ENCODE measurements around the gene STIL. TPM values are rescaled to one million over a fixed set of nuclear protein-coding genes. Genes with fewer than 3 reads are reported as not detected.
"Not testable (repeated sequence)": the region's sequence is repeated elsewhere in the genome, so short reads cannot be mapped to it uniquely, and the experiment has no call there.

The STIL gene
- total RNA-seq, 1 donor from 2014 or later: 7.2 TPM

- not testable (repeated sequence) for DNase-seq (ENCODE audit: low read depth in 2 of 2)
These were observed 6.0 kb upstream of the STIL start for GRCh38 chr1:47319968-47320367.

GRCh38 chr1:47317841-47318240, 3.9 kb upstream of the STIL start:
- DNase-seq (ENCODE audit: low read depth in 2 of 2): no peak

GRCh38 chr1:47309427-47309826, 4.5 kb downstream of the STIL start:
- DNase-seq (ENCODE audit: low read depth in 2 of 2): no peak

GRCh38 chr1:47302472-47302871, 11.5 kb downstream of the STIL start:
- DNase-seq (ENCODE audit: low read depth in 2 of 2): no peak

- DNase-seq (ENCODE audit: low read depth in 2 of 2): peak in 1 of 2 donors; percentile 14
These were observed 15.8 kb downstream of the STIL start for GRCh38 chr1:47298025-47298699.

GRCh38 chr1:47295579-47295978, 18.4 kb downstream of the STIL start:
- no peak for DNase-seq (ENCODE audit: low read depth in 2 of 2)

GRCh38 chr1:47294863-47295262, 19.1 kb downstream of the STIL start:
- not testable (repeated sequence) for DNase-seq (ENCODE audit: low read depth in 2 of 2)

GRCh38 chr1:47288116-47288515, 25.8 kb downstream of the STIL start:
- not testable (repeated sequence) for DNase-seq (ENCODE audit: low read depth in 2 of 2)

- DNase-seq (ENCODE audit: low read depth in 2 of 2): no peak
These were observed 33.8 kb downstream of the STIL start for GRCh38 chr1:47280142-47280541.

GRCh38 chr1:47276850-47277249, 37.1 kb downstream of the STIL start:
- DNase-seq (ENCODE audit: low read depth in 2 of 2): no peak

- not testable (repeated sequence) for DNase-seq (ENCODE audit: low read depth in 2 of 2)
These were observed 38.1 kb downstream of the STIL start for GRCh38 chr1:47275811-47276210.

- not testable (repeated sequence) for DNase-seq (ENCODE audit: low read depth in 2 of 2)
These were observed 48.4 kb downstream of the STIL start for GRCh38 chr1:47265529-47265928.

GRCh38 chr1:47262787-47263413, 51.0 kb downstream of the STIL start:
- DNase-seq (ENCODE audit: low read depth in 2 of 2): peak; percentile 66 to 71

GRCh38 chr1:47257224-47257623, 56.7 kb downstream of the STIL start:
- no peak for DNase-seq (ENCODE audit: low read depth in 2 of 2)

- no peak for DNase-seq (ENCODE audit: low read depth in 2 of 2)
These were observed 61.2 kb downstream of the STIL start for GRCh38 chr1:47252795-47253194.

GRCh38 chr1:47252369-47252768, 61.6 kb downstream of the STIL start:
- no peak for DNase-seq (ENCODE audit: low read depth in 2 of 2)

GRCh38 chr1:47249755-47250154, 64.2 kb downstream of the STIL start:
- DNase-seq (ENCODE audit: low read depth in 2 of 2): no peak

GRCh38 chr1:47244339-47244862, 69.5 kb downstream of the STIL start:
- DNase-seq (ENCODE audit: low read depth in 2 of 2): no peak

- no peak for DNase-seq (ENCODE audit: low read depth in 2 of 2)
These were observed 70.0 kb downstream of the STIL start for GRCh38 chr1:47243910-47244309.

GRCh38 chr1:47241114-47242113, 72.5 kb downstream of the STIL start:
- DNase-seq (ENCODE audit: low read depth in 2 of 2): peak; percentile 54 to 57

- DNase-seq (ENCODE audit: low read depth in 2 of 2): no peak
These were observed 74.9 kb downstream of the STIL start for GRCh38 chr1:47238935-47239592.
